ENCODE measurements around the gene DOK4.

DOK4 gene

DNA sequence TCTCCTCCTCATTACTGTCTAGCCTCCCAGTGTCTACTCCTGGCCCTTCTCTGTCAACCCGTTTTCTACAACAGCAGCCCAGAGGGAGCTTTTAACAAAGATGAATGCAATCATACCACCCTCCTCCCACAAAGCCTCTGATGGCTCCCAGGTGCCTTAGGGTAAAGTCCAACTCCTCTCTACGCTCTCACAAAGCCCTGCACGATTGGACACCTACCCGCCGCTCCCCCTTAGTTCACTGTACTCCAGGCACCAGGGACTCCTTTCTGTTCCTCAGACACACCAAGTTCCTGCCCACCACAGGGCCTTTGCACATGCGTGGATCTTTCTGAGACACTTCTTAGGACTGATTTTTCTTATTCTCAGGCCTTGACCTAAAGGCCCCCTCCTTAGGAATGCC, 32.6 kb upstream of the DOK4 start:
- no peak for DNase-seq (ENCODE audit: low read depth)

GRCh38 chr16:57518520-57518919, 32.2 kb upstream of the DOK4 start:
- DNase-seq (ENCODE audit: low read depth): no peak

DNA sequence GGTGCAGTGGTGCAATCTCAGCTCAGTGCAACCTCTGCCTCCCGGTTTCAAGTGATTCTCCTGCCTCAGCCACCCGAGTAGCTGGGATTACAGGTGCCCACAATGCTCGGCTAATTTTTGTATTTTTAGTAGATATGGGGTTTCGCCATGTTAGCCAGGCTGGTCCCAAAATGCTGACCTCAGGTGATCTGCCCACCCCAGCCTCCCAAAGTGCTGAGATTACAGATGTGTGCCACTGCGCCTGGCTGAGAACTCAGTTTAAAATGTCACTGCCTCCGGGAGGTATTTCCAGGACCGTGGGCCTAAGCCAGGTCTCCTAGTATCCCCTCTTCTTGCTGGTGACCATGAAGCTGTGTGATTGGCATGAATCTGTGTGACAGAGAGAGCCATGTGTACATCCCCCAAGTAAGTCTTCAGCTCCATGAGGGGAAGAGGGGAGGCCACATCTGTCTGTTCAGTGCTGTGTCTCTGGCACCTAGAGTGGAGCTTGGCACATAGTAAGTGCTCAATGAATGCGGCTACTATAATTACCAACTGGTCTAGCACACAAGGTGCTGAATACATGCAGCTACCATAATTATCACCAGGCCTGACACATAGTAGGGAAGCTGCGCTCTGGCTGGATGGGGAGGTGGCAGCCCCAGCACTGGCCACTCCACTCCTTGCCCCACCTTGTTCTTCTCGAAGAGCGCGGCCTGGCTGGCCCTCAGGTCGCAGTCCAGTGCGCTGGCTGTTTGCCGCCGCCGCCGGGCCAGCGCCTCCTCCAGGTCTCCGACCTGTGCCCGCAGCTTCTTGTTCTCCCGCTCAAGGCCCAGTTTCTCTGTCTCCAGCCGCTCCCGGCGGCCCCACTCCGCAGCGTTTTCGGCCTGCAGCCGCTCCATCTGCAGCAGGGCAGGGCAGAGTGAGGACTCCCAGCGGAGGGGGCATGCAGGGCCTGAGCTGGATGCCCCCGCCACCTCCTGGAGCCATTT, 31.4 kb upstream of the DOK4 start:
- DNase-seq (ENCODE audit: low read depth): no peak

DNA sequence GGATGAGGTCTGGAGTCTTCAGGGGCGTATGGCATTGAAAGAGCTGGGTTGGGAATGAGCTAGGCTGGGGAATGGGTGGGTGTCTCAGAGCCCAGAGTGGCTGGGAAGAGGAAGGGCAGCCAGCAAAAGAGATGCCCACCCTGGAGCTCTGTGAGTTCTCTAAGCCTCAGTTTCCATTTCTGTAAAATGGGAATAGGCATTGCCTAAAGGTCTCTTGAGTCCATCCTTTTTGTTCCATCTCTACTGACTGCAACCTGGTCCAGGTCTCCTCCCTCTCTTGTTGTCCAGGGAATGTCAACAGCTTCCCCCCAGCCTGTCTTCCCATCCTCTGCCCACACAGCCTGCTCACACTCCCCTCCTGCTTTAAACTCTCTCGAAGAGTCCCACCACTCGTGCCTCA, 30.5 kb upstream of the DOK4 start:
- no peak for DNase-seq (ENCODE audit: low read depth)

DNA sequence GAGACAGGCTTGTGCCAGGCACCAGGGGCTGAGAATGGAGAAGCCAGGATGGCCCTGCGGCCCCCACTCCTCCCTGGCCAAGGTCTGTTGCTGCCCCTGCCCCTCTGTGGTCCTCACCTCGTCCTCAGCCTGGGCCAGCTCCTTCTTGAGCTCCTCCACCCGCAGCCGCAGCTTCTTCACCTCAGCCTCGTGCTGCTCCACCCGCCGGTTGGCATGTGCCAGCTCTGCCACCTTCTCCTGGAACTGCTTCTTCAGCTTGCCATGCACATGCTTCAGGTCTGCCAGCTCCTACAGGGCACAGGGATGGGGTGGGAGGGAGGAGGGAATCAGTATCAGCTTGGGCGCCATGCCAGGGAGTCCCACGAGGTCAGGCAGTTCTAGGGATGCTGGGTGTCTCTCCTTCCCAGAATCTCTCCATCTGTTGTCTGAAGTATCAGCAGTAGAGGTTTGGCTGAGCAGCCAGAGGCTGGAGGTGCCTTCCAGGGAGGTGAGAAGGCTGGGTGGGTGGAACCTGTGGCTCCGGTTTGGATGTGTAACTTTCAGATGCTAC, 30.0 kb upstream of the DOK4 start:
- DNase-seq (ENCODE audit: low read depth): no peak

- no peak for DNase-seq (ENCODE audit: low read depth)
Measured at GRCh38 chr16:57514791-57515600, 28.7 kb upstream of the DOK4 start.

DNA sequence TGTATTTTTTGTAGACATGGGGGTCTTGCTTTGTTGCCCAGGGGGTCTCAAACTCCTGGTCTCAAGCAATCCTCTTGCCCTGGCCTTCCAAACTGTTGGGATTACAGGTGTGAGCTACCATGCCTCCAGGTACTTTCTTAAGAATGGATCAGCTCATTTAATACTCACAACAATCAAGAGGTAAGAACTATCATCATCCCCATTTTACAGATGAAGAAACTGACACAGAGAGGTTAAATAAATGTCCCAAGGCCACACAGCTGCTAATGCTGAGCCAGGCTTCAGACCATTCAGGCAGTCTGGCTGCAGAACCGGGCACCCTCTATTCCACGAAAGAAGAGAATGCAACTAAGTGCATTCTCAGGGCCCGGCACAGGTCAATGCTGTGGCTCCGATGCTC, 28.1 kb upstream of the DOK4 start:
- no peak for DNase-seq (ENCODE audit: low read depth)

DNA sequence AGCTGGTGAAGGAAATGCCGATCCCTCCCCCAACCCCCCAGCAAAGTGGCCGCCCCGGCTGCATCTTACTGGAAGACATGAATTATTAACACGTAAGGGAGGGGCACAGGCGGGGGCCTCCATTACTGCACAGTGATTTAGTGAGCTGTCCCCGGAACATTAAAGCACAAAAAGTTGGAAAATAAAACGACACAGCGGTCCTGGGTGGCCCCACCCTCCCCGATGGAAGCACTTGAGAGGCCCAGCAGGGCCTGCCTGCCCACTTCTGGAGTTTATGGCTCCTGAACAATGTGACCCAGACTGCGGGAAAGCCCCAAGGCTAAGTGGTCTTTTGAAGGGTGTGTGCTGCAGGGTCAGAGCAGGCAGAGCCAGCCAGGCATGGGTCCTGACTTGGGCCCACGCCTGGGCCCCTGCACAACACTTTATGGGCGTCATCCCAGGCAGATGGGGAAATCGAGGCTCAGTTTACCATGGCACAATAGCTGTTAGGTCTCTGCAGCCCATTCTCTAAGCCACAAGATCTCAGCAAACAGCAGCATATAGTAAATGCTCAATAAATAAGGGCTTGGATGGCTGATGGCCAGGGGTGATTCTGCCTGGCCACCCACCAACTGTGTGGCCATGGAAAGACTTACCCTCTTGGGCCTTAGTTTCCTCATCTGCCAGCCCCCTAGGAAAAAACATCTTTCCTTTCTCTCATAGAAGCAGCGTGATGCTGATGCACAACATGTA, 27.2 kb upstream of the DOK4 start:
- DNase-seq (ENCODE audit: low read depth): no peak

GRCh38 chr16:57512296-57513001, 26.2 kb upstream of the DOK4 start:
- DNase-seq (ENCODE audit: low read depth): no peak

GRCh38 chr16:57510016-57510871, 24.0 kb upstream of the DOK4 start:
- DNase-seq (ENCODE audit: low read depth): no peak

DNA sequence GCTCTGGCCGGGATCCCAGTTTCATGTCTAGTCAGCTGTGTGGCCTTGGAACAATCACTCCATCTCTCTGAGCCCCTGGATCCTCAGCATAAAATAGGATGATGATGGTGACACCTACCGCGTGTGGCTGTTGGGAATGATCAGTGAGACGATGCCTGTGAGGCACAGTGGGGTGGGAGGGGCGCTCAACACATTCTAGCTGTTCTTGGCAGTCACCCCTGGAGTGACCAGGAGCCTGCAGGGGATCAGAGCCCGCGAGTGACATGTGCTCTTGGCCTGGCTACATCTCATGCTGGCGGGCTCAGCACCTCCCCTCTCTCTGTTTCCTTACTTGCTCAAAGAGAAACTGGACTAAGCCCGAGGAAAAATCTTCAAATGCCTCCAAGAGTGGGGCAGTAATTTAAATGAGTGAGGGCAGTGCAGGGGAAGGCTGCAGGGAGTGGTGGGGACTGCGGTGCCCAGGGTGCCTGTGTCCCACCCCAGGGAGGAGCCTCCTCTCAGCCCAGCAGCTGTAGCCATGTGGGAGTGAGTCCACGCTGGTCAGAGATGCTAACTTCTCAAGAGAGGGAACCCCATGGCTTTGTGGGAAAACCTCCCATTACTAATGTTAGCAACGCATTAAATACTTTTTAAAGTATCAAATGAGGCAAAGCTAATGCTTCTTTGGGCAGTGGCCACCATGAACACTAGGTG, 23.1 kb upstream of the DOK4 start:
- no peak for DNase-seq (ENCODE audit: low read depth)

- DNase-seq (ENCODE audit: low read depth): no peak
Measured at GRCh38 chr16:57508035-57508425, 21.7 kb upstream of the DOK4 start.

GRCh38 chr16:57507136-57508034, 21.1 kb upstream of the DOK4 start:
- no peak for DNase-seq (ENCODE audit: low read depth)

- DNase-seq (ENCODE audit: low read depth): no peak
Measured at GRCh38 chr16:57505169-57505568, 18.9 kb upstream of the DOK4 start.

DNA sequence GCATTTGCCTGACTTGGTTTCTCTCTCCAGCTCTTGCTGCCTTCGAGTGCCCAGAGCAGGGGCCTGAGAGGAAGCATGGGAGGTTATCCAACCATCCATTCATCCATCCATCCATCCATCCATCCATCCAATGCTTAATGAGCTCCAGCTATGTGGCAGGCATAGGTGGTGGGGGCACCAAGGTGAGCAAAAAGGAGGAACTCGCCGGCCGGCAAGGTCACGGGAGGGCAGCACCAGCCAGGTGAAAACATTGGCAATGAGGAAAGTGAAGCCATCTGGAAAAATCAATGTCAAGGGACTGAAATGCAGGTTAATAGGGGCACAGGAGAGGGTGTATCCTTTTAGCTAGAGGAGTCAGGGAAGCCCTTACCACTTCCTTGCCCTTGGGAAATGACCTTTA, 18.2 kb upstream of the DOK4 start:
- DNase-seq (ENCODE audit: low read depth): no peak

DNA sequence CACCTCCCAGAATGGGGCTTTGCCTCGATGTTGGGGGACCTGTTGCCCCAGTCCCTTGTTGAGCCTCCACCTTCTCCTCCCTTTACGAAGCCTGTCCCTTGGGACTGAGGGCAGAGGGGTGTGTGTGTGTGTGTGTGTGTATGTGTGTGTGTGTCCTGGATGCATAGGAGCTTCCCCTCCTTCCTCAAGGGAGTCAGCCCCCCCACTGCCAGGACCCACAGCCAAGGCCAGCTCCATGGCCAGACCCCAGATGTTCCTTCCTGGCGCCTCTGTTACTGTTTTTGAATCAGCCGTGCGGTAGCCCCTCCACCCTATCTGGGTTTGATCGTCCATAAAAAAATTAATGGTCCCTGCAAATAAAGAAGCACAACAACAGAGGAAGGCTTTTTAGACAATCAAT, 17.7 kb upstream of the DOK4 start:
- DNase-seq (ENCODE audit: low read depth): no peak

DNA sequence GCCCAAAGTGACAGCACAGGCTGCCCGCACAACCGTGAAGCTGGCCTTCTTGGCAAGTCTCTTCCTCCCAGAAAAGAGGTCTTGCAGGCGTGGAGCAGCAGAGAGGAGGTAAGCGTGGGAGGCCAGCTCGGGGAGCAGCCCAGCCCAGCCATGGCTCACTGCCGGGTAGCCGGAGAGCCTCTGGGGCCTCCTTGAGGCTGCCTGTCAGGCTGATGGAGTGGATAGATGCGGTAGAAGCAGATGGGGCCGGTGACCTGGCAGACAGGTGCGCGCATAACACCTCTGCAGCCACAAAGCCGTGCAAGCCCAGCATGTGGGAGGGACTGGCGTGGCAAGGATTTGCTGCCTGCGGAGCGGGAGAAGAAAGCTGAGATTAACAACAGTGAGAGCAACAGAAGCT, 17.1 kb upstream of the DOK4 start:
- no peak for DNase-seq (ENCODE audit: low read depth)

DNA sequence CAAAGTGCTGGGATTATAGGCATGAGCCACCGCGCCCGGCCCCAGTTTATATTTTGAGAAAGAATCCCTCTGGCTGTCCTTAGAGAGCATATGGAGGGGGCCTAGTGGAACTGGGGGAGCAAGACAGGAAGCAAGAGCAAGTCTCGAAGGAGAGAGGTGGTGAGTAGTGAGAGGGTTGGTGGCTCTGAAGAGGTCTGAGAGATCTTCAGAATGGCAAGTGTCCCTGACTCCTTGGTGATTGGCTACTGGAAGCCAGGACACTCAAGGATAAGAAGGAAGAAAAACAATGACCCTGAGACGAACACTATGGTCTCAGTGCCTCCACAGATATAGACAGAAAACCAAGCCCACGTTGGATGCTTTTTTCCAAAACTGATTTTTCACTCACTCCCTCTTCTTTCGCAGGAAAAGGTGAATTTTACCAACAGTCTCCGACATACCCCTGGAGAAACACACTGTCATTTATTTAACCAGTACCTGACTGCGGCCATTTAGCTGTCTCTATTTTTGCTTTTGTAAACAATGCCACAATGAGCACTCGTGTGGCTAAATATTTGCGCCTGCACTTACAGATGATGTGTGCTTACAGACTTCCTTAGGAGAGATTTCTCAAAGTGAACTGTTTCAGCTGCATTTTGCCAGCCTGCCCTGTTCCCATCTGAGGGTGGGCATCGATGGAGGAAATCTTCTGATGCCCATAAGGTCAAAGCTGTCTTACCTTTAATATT, 15.9 kb upstream of the DOK4 start:
- no peak for DNase-seq (ENCODE audit: low read depth)
